NCI-H1092 treated with DMSO at 0.1 percent for 48 hours (cell line): ENCODE data around the gene LRTM2.
A peak's percentile ranks its signal among the peaks of the same experiment; 100 is the strongest.

Experiments used
- DNase-seq: peaks from one replicate; lab custom pipeline; 2025; lab: John Stamatoyannopoulos, UW

Gene LRTM2

DNA sequence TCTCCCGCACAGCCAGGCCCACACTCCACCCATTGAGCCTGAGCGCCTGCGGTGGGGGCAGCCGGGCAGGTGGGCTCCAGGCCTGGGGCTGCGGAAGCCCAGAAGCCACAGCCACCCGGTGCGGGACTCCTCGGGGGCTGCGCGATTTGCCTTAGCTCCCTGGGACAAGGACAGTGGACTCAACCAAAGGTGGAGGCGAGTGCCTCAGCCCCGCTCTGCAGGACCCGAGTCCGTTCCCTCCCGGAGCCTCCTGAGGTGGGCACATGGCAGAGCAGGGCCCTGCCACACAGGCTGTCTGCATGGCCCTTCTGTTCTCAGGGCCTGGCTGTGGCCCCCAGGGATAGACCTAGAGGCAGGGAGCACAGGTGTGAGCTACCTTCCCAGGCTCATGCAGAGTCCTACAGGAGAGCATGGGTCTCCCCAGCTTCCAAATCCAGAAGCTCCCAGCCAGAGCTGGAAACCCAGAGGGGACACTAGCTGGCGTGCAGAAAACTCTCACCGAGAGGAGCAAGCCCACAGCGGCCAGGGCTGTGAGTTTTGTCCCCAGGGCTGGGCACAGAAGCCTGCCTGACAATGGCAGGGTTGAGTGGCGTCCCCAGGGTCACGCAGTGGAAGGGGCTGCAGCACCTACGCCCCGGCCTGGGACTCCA, 22.2 kb upstream of the LRTM2 start:
- no peak for DNase-seq

DNA sequence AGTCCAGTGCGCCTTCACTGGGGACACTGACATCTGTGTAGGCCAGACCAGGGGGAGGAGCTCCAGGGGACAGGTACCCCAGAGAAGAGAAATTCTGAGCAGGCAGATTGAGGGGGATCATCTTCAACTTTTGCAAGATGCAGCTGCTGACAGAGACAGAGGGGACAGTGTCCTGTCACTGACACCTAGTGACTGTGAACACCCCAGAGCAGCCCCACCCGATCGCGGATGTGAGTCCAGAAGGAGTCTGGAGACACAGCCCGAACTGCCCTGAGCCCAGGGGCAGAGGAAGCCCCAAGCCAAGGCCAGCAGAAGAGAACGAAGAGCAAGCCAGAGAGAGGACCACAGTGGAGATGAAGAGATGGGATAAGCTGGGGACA, 21.7 kb upstream of the LRTM2 start:
- DNase-seq = no peak

DNA sequence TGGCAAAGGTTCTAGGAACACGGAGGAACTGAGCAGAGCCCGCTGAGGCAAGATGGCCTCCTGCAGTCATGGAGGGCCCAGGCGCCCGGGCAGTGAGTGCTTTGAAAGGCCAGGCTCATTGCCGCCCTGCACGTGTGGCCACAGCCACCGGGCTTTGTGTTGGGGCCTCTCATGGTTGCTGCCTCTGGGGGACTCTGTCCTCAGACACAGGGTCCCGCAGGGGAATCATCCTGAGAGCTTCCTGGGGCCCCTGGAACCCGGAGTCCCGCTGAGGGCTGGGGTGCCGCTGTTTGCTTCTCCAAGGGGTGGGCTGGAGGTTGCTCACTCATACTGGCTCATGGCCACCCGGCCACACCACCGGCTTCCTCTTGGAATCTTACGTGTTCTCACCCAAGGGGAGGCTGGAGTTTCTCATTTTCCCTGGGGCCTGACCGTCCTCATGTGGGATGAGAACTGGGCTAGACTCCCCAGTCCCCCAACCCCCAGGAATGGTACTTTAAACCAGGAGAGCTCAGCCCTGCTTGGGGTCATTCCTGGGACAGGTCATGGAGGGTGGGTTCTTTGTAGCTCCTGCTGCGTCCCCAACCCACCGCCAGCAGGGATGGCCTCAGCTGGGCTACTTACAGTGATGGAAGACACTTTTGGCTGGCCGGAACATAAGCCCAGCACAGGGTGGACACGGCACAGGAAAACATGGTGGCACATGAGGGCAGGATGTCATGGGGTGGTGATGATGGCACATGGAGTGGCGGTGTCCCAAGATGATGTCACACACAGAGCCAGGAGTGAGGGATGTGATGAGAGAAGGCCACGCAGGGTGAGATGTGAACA, 21.1 kb upstream of the LRTM2 start:
- DNase-seq = no peak

DNA sequence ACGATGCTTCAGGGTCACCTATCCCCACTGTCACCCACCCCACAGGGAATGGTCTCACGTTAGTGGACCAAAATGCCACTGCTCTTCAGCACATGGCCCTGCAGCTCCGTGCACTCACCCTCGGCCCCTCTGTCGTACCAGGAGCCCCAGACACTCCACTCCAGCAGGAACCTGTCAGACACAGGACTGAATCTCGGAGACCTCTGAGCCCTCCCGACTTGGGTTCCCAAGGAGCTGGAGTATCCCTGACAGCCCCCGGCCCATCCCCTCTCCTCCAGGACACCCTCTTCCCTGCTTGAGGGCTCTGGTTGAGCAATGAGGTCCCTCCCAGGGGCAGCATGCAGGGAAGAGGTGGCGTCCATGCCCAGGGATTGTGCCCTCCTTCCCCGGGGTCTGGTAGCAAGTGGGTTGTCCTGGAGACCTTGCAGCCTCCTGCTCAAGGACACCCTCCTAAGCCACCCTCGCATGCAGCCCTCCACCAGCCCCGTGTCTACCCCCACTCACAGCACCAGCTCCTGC, 20.4 kb upstream of the LRTM2 start:
- no peak for DNase-seq

DNA sequence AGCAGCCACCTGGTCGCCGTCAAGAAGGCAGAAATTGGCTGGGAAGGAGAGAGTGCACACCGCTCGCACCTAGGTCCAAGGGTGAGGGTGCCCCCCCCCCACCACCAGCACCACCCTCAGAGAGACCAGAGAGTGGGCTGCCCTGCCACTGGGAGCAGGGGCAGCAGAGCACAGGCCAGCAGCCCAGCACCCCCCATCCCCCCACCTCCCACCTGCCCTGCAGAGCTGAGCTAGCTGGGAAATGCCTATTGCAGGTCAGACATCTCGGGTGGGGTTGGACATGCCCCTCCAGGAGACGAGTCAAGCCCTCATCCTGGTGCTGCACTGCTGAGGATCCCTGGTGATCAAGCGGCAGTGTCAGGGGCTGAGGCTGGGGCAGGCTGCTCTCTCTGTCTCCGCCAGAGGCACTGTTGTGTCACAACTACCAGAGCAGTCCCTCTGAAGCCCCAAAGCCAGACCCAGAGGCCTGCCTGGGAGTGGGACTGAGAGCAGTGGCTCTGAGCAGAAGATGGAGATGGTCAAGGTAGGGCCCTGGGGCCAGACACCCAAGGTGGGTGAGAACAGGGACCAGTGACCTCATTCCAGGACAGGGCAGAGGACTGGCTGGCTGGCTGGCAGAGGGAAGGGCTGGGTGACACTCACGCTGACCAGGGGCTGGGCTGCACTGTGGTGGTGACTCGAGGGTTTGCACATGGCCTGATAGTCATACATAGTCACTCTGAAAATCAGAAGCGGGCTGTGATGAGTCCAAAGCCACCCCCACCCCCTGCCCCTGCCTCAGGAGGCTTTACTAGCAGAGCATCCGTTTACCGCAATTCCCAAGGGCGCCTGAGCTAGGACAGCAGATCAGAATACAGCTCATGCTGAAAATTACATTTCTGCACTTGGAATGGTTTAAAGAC, 19.7 kb upstream of the LRTM2 start:
- peak; percentile 40 for DNase-seq

DNA sequence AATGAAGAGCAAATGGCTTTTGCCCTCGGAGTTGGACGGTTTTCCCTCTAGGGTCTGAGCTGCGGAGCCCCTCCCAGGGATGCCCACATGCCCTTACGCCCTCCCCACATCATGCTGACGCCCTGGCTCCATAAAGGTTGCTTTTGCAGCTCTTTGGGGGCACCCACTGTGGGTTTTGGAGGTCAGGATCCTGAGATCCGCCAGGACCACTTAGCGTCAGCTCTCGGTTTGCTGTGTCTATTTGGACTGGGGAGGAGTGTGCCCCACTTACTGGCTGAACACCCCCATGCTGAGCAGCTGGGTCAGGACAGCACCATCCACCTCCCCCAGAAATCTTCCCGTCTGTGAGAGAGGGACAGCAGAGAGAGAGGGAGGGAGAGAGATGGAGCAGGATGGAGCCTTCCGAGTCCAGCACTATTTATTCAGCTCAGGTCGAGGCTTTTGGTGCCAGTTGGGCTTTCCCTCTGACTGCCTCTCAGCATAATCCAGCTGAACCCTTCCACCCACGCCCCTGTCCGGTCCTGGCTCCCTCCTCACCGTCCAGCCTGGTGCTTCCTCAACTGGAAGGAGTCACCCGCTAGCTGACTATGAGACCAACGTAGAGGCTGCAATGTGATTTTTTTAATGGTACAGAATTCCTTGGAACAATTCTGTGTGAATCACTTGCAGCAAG, 18.9 kb upstream of the LRTM2 start:
- no peak for DNase-seq

DNA sequence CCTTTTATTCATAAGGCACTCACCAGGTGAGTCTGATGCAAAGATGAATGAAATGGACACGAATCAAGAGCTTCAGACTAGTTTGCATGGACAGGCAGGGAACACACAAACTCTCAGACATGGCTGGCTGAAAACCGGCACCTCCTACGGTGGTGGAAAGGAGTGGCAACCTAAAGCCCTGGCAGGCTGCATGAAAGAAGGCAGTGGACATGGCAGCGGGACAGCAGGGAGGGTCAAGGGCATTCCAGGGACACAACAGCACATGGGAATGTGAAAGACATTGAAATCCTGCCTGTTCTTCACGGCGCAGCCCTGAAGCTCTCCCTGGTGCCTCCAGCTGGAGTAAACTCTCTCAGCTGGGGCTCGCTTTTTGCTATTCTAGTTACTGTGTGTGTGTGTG, 16.6 kb upstream of the LRTM2 start:
- DNase-seq = no peak

DNA sequence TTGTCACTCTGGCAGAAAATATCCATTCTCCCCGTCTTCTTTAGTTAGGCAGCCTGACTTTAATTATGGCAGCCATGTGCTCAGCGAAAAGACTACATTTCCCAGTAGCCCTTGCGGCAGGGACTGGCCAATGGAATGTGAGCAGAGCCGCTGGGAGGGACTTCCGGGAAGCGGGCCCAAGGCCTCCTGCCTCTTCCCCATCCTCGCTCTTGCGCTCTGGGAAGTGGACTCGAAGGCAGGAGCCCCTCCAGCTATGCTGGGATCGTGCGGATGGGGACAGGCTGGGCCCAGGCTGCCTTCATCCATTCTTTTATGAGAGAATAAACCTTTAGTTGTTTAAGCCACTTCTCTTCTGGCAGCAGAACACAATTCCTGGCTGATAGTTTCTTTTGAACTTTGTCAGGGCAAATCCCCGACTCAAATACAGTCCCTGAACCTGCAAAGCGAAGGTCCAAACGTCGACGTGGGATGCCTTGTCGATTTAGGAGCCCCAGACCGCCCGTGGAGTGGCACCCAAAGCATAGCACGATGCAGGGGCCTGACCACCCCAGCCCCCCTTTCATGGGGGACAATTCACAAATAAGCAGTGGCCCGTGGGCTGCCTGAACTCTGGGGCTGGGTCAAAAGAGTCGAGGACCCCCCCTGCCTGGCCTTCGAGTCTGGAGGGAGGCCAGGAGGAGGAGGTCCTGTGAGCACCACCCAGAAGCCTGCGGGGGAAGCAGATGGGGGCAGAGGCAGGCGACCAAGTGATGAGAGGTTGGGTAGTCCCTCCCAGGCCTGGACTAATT, 15.6 kb upstream of the LRTM2 start:
- DNase-seq = peak; percentile 77

DNA sequence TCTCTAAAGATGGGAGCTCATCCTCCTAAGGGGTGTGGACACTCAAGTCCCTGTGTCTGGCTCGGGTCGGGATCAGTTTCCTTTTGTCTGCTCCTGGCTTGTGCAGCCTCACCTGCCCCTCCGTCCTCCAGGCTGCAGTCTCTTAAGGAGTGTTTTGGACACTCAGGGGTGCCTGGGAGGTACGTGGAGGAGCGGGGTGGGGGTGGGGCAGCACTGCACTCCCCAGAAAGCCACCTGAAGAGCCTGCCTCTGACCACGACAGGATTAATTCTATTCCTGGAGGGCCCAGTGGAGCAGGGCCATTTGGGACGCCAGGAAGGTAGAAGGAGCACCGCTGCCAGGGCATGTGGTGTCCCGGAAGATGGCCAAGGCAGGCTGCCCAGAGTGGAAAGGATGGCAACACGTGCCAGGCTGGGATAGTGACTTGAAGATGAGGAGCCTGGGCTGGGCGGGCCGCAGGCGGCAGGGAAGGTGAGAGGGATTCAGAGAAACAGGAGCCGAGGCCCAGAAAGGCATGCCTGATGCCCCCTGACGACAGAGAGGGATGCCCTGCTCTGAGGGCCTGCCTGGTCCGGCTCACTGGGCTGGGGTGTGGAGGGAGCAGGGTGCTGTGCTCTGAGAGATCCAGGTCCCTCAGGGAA, 14.8 kb upstream of the LRTM2 start:
- DNase-seq = no peak

DNA sequence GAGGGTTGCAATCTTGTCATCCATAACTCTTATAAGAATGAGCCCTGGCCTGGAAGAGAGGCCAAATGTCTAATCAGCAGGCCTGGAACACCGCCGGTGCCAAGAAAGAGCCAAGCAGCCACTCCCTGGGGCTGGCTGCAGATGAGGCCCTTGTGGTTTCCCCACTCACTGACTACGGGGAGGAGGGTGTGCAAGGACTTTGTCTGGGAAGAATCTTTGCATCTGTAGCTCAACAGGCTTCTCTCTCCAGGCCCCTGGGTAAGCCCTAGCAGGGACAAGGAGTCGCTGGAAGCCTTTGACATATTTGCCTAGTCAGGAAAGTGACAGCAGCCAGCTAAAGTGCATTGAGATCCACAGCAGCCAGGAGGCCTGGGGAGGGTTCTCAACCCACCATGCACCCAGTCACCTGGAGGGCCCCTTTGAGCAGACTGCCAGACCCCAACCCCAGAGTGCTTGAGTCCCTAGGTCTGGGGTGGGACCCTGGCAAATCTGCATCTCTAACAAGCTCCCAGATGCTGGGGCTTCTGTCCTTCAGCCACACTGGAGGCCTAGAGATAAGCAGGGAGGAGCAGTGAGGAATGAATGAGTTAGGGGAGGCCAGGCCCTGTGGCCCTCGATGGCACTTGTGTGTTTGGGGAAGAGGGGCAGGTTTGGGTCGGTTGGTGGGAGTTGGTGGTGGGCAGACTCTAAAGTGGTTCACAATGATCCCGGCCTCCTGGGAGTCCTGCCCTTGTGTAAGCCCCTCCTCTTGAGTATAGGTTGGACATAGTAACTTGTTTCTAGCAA, 13.9 kb upstream of the LRTM2 start:
- DNase-seq = no peak

DNA sequence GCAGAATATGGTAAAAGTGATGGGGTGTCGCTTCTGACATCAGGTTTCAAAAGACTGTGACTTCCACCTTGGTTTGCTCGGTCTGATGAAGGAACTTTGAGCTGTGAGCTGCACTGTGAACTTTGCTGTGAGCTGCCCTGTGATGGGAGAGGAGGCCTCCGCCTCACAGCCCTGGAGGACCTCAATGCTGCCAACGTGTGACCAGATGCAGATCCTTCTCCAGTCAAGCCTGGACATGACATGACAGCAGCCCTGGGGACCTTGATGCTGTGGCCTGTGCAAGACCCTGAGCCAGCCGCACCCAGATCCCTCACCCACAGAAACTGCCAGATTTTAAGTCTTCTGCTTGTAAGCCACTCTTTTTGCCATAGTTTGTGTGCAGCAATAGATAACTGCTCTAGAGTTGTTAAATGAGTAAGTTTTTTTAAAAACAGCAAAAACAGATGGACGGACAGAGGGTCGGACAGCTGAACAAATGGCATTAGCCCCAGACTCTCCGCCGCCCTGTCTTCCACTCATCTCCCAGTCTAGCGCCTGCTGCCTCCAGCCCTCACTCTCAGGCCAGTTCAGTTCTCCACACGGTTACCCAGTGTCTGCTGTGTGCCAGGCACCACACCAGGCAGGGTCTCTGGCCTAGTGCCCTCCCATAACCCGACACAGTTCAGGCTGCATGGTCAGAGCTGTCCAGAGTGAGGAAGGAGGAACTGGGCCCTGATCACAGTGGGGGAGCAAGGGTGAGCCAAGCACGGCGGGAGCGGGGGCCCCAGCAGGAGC, 13.1 kb upstream of the LRTM2 start:
- DNase-seq = no peak

DNA sequence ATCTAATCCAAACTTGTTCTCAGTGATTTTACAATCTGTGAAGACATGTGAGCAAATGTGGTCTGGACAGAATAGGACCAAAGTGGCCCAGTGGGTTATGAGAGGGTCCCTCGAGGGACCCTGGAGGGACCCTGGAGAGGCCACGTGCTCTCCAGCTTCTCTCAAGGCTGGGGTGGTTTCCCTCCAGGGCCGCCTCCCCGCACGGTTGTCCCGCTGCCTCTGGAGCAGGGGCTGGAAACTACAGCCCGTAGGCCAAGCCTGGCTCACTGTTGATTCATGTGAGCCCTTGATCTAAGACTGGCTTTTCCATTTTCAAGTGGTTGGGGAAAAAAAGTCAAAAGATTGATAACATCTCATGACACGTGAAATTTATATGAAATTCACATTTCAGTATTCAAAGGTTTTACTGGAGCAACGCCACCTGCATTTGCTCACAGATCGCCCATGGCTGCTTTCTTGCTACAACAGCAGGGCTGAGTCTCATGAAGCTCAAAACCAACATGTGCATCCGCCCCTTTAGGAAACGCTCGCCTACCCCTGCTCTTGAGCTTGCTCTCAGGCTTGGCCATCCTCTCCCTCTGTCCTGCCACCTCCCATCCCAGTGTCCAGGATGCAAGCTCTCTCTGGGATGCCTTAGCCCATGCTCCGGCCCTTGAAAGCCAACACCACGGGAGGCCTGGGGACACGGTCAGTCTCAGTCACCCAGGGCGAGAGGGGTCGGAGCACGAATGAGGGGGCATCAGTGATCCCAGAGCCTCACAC, 12.1 kb upstream of the LRTM2 start:
- DNase-seq = no peak

DNA sequence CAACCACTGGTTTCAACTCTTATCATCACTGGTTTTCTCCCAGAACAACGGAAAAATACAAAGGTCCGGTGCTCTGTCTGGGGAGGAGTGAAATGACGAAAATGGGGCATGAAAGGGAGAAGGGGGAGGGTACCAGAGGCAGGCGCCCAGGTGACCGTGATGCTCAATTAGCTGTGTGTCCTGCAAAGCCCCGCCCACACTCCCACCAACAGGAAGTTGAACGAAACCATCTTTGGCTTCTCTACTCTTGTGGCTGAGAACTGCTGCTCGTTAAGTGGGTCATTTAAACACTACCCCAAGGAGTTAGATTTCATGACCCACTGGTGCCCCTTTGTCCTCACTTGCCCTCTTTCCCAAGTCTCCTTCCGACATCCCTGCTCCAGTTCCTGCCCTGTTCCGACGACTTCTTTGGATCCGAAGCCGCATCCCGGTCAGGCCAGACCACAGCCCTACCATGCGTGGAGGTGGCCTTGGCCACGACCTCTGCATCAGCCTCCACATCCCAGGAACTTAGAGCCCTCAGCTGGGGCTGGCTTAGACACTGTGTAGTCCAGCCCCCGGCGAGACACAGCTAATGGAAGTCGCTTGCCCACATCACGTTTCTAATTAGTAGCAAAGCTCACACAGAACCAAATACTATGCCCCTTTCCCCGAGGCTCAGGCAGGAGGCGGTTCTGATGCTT, 11.4 kb upstream of the LRTM2 start:
- DNase-seq = no peak

DNA sequence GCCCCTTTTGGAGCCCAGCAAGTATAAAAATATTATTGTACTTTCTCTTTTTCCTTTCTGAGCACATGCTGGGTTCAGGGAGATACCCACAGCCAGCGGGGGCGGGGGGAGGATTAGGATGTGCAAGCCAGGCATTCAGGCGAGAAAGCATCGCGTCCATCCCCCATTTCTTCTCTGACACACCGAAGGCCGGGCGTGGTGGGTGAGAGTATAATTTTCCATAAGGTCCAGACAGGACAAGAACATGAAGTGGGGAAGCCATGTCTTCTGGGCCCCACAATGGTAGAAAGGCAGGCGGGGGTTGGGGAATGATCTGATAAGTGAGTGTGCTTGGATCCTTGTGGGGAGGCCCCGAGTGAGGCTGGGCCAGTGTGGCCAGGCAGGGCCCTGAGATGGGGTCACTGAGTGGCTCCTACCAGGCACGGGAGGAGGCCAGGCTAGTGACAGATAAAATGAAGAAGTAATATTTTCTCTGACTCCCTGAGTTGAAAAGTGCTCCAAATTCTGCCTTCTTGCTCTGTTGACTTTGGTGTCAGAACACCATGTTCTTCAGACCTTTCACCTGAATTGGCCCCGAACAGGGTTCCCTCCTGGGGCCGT, 10.7 kb upstream of the LRTM2 start:
- DNase-seq = no peak

DNA sequence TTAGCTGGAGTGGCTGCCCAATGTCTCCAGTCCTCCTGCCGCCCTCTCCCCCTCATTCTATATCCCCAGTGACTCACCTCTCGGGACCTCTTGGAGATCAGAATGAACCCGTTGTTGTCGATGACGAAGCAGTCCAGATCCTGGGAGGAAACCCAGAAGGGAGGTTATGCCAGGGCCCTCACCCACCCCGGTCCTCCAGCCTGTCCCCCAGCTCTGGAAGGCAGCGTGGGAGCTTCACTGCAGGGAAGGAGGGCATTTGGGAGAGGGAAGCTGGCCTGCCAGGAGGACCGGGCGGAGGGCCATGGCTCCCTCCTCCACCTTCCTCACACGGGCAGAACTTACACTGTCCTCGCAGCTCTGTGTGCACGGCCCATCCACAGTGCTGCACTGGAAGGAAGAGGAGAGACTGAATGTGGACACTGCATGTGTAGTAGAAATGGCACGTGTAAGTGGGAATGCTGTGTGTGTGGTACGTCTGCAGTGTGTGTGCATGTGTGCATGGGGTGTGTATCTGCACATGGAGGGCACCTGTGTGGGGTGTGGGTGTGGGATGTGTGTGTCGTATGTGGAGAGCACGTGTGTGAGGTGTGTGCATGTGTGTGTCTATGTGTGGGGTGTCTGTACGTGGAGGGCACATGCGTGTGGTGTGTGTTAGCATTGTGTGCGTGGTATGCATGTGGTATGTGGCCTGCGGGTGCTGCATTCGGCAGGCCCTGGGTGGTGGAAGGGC, 10.0 kb upstream of the LRTM2 start:
- DNase-seq = no peak

DNA sequence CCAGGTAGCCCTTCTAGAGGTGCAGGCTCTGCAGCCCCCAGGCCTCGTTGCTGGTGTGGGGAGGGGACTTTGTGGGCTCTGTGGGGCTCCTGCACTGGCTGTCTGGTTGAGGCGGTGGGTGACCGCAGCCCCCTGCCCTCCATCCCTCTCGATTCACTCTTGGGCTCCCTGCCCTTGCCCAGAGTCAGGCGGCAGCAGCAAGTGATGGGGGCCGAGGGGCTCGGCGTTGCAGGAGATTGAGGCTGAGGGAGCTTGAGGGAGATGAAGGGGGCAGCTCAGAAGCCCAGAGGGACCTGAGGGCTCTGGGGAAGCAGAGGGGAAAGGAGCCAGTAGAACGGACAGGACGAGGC, 9.5 kb upstream of the LRTM2 start:
- no peak for DNase-seq
